ENCODE results near the gene XIRP1. TPM values are rescaled to one million over a fixed set of nuclear protein-coding genes. Genes with fewer than 3 reads are reported as not detected.

Gene XIRP1
- total and polyA plus RNA-seq, 2 of the 13 experiments (the other 11 are each of a cell fraction or from before 2014, with no cell fraction given): not detected

- Histone ChIP-seq H3K27ac (ENCODE audit: extremely low read length, insufficient read depth, low read length) (no peak overlapping the region), H3K4me2 (ENCODE audit: low read depth, low read length) (no peak overlapping the region), H4K20me1 (ENCODE audit: insufficient read depth, low read length) (no peaks in the 10 kb centered on the region), H3K4me1 (ENCODE audit: insufficient read depth, low read length) (no peaks in the 10 kb centered on the region), H2AFZ (ENCODE audit: low read length) (no peak overlapping the region), H3K36me3 (replicated peaks in 1 of 2; ENCODE audit: control insufficient read depth in 1 of 2, insufficient read depth in 2 of 2, low read length in 2 of 2) (no peaks in the 10 kb centered on the region), H3K9ac (ENCODE audit: insufficient read depth, low read depth, low read length) (no peak overlapping the region), H3K9me3 (ENCODE audit: low read length) (no peaks in the 10 kb centered on the region), H3K4me3 (replicated peaks in 1 of 3; ENCODE audit: insufficient read depth in 1 of 3, low read depth in 2 of 3, low read length in 3 of 3) (no peak overlapping the region), H3K79me2 (ENCODE audit: insufficient read depth, low read length) (no peaks in the 10 kb centered on the region), H3K27me3 (ENCODE audit: control insufficient read depth in 1 of 2, insufficient read depth in 2 of 2, low read length in 2 of 2) (peaks cover 0 to 5% of the 10 kb centered on the region in 2 experiments; a peak in 2 of 5 replicates)
- ChIA-PET POLR2A (no interaction called here), CTCF (ENCODE audit: low intra/inter-chr PET ratio, low total read pairs) (no interaction called here)
- intact Hi-C loops (cut with micrococcal nuclease; ENCODE audit: unreplicated experiment): no loop called here
- in situ Hi-C loops (cut with HindIII; ENCODE audit: extremely low pct_ligation_motif_present, low pct_unique_long_range_greater_than_20kb): no loop called here
- FAIRE-seq (no peak), ATAC-seq (no peak), DNase-seq (ENCODE audit: low spot score) (no peak)
- BruUV-seq (replicated peaks): no TSS peak
- WGBS (ENCODE audit: low lambda C conversion rate): 0% methylated on average over 1 of the region's 1 CpG
- no peak for TF ChIP-seq SOX5 (CRISPR knock-in tag; IDR thresholded peaks at IDR 0.05; ENCODE audit: borderline replicate concordance)
- TF ChIP-seq THYN1 (CRISPR knock-in tag; IDR thresholded peaks at IDR 0.05; ENCODE audit: borderline replicate concordance, low read depth): no peak
- TF ChIP-seq HNF4A (CRISPR knock-in tag; IDR thresholded peaks at IDR 0.05): no peak
- no peak for TF ChIP-seq PCBP1 (IDR thresholded peaks at IDR 0.05; ENCODE audit: borderline replicate concordance, low read depth, low read length)
- TF ChIP-seq ZNF546 (CRISPR knock-in tag; conservative IDR thresholded peaks at IDR 0.05): no peak
- TF ChIP-seq PHF5A (CRISPR knock-in tag; IDR thresholded peaks at IDR 0.05; ENCODE audit: low read depth, unreplicated experiment): no peak
- no peak for TF ChIP-seq WIZ (CRISPR knock-in tag; IDR thresholded peaks at IDR 0.05)
- no peak for TF ChIP-seq ZNF670 (CRISPR knock-in tag; IDR thresholded peaks at IDR 0.05; ENCODE audit: borderline replicate concordance)
- TF ChIP-seq ZNF207 (IDR thresholded peaks at IDR 0.05; ENCODE audit: borderline replicate concordance): no peak
- no peak for TF ChIP-seq ZNF615 (CRISPR knock-in tag; IDR thresholded peaks at IDR 0.05; ENCODE audit: borderline replicate concordance)
- no peak for TF ChIP-seq ZNF782 (CRISPR knock-in tag; IDR thresholded peaks at IDR 0.05; ENCODE audit: borderline replicate concordance)
- no peak for TF ChIP-seq ZNF362 (CRISPR knock-in tag; IDR thresholded peaks at IDR 0.05; ENCODE audit: borderline replicate concordance)
- no peak for TF ChIP-seq ZBTB33 (CRISPR knock-in tag; IDR thresholded peaks at IDR 0.05)
- no peak for TF ChIP-seq TBP (CRISPR knock-in tag; IDR thresholded peaks at IDR 0.05)
- no peak for TF ChIP-seq MLX (CRISPR knock-in tag; IDR thresholded peaks at IDR 0.05)
- no peak for TF ChIP-seq TERF1 (CRISPR knock-in tag; IDR thresholded peaks at IDR 0.05)
- TF ChIP-seq SMC3 (IDR thresholded peaks at IDR 0.05; ENCODE audit: low read length): no peak
Observed at GRCh38 chr3:39212665-39213064, 20.3 kb upstream of the XIRP1 start.
